NCI-H345 treated with DMSO at 0.1 percent for 48 hours (cell line): ENCODE data around the gene PTPRF.
A peak's percentile ranks its signal among the peaks of the same experiment; 100 is the strongest.
"Not testable (repeated sequence)": the region's sequence is repeated elsewhere in the genome, so short reads cannot be mapped to it uniquely, and the experiment has no call there.

Experiments used
- DNase-seq: peaks from one replicate; lab custom pipeline; 2025; ENCODE audit not compliant: unreplicated experiment; lab: John Stamatoyannopoulos, UW

Gene PTPRF

GRCh38 chr1:43537423-43538142 is 6.9 kb downstream of the PTPRF start:
- DNase-seq = no peak

- DNase-seq = no peak
Observed at GRCh38 chr1:43538143-43538487, 7.4 kb downstream of the PTPRF start.

- DNase-seq = no peak
Observed at GRCh38 chr1:43538969-43539368, 8.3 kb downstream of the PTPRF start.

- DNase-seq = no peak
Observed at GRCh38 chr1:43539726-43540434, 9.2 kb downstream of the PTPRF start.

GRCh38 chr1:43540653-43541071 is 10.0 kb downstream of the PTPRF start:
- DNase-seq = no peak

GRCh38 chr1:43541141-43541540 is 10.5 kb downstream of the PTPRF start:
- no peak for DNase-seq

GRCh38 chr1:43541721-43542401 is 11.2 kb downstream of the PTPRF start:
- no peak for DNase-seq

GRCh38 chr1:43542527-43543458 is 12.1 kb downstream of the PTPRF start:
- no peak for DNase-seq

- no peak for DNase-seq
Observed at GRCh38 chr1:43543567-43543966, 12.9 kb downstream of the PTPRF start.

- no peak for DNase-seq
Observed at GRCh38 chr1:43545339-43545694, 14.6 kb downstream of the PTPRF start.

- DNase-seq = no peak
Observed at GRCh38 chr1:43545695-43546387, 15.2 kb downstream of the PTPRF start.

- no peak for DNase-seq
Observed at GRCh38 chr1:43546388-43547100, 15.9 kb downstream of the PTPRF start.

- no peak for DNase-seq
Observed at GRCh38 chr1:43547538-43548072, 16.9 kb downstream of the PTPRF start.

- DNase-seq = no peak
Observed at GRCh38 chr1:43548285-43549271, 17.9 kb downstream of the PTPRF start.

GRCh38 chr1:43549394-43549793 is 18.7 kb downstream of the PTPRF start:
- DNase-seq = not testable (repeated sequence)

- DNase-seq = peak; percentile 89
Observed at GRCh38 chr1:43549921-43550597, 19.4 kb downstream of the PTPRF start.

- DNase-seq = no peak
Observed at GRCh38 chr1:43550598-43551246, 20.0 kb downstream of the PTPRF start.
